Heart left ventricle (tissue), 16 donors: ENCODE results near the gene DLG1. TPM values are rescaled to one million over a fixed set of nuclear protein-coding genes. Genes with fewer than 3 reads are reported as not detected.

ENCODE experiments used
- ATAC-seq, 4 donors: fragments of 200-7000 bp; cut with Tn5 transposase; one replicate each; pipeline ENCODE4 v1.9.1; 2020 to 2022; ENCODE audit warnings: moderate library complexity in 4 of 4, mild to moderate bottlenecking in 3 of 4, moderate number of reproducible peaks in 1 of 4
- DNase-seq, 5 donors: peaks; one replicate each; pipeline ENCODE4 v3.0.0-alpha.2; 2020
- H3K27ac ChIP-seq, 12 donors: fragments of 200-600 bp; sonication (generic) in 4 of 12; one replicate each; pipeline versions ENCODE4 v1.5.0 to v1.8.0; 2016 to 2022; ENCODE audit warnings: mild to moderate bottlenecking in 2 of 12
- H3K27me3 ChIP-seq, 9 donors: fragments of 200-600 bp; sonication (generic) in 2 of 9; one replicate each; pipeline versions ENCODE4 v1.5.1 to v1.8.0; 2016 to 2022; ENCODE audit warnings: mild to moderate bottlenecking in 3 of 9
- H3K36me3 ChIP-seq, 9 donors: fragments of 200-600 bp; sonication (generic) in 2 of 9; one replicate each; pipeline versions ENCODE4 v1.5.0 to v1.8.0; 2018 to 2022; ENCODE audit warnings: mild to moderate bottlenecking in 2 of 9
- H3K4me1 ChIP-seq, 12 donors: fragments of 200-600 bp; sonication (generic) in 4 of 12; one replicate each; pipeline versions ENCODE4 v1.5.0 to v1.8.0; 2016 to 2022; ENCODE audit warnings: mild to moderate bottlenecking in 3 of 12
- H3K4me3 ChIP-seq, 12 donors: fragments of 200-600 bp; sonication (generic) in 4 of 12; one replicate each; pipeline versions ENCODE4 v1.5.0 to v1.8.0; 2017 to 2022; ENCODE audit warnings: mild to moderate bottlenecking in 9 of 12, moderate library complexity in 4 of 12
- H3K9me3 ChIP-seq, 12 donors: fragments of 200-600 bp; sonication (generic) in 4 of 12; one replicate each; pipeline versions ENCODE4 v1.5.0 to v1.8.0; 2016 to 2022; ENCODE audit warnings: mild to moderate bottlenecking in 1 of 12
- POLR2A ChIP-seq, 2 donors: fragments of 450-650 bp; IDR thresholded peaks; one replicate each; pipeline ENCODE4 v1.6.1; 2017; ENCODE audit warnings: antibody characterized with exemption in 2 of 2, mild to moderate bottlenecking in 2 of 2, moderate library complexity in 2 of 2
- WGBS, 4 donors: extraction: QIAGEN DNeasy Blood & Tissue Kit in 2 of 4; methylation state at CpG; one replicate each; pipeline versions ENCODE4 v1.1.5 to v1.1.7; 2013 to 2018; 5-methylcytosine and 5-hydroxymethylcytosine counted together
- intact Hi-C, 10 donors: fragments of 100-400 bp; cut with DNase I; formaldehyde crosslinking; loops; one replicate each; pipeline versions ENCODE4 v1.11.1 to v1.14.2; 2022
- polyA plus RNA-seq, 2 donors: library from polyadenylated mRNA; stranded (reverse); fragments of 200-250 nt; gene quantifications; one replicate each; pipeline ENCODE4 v1.2.3, GENCODE V29; 2013
- total RNA-seq, 9 donors: library from RNA; depleted of rRNA in 2 of 9; stranded (reverse); fragments of >200 nt in 2 of 9; fragmentation: NEBNext Ultra II Directional in 3 of 9; extraction: Animal tissue kit (Norgen Biotek cat#: 25700) in 3 of 9; gene quantifications; one replicate each; pipeline versions ENCODE4 v1.1.0 to v1.2.4, GENCODE V29; 2016 to 2023
- TF ChIP-seq, protein P1 (sequence below), 12 donors: fragments of 200-600 bp; sonication (generic) in 4 of 12; IDR thresholded peaks; one replicate each; pipeline versions ENCODE4 v1.5.0 to v1.8.0; 2018 to 2022; ENCODE audit warnings: antibody characterized with exemption in 12 of 12, mild to moderate bottlenecking in 5 of 12
- donor health status: ischemic (EF 13 %, LVEDD 7.1; RV severe dilation, severe dysfunction).
- donor health status: healthy with polysubstance abuse.
- donor health status: DM: no; HTN: yes; CAD: no.
- donor health status: DM: no; HTN: no; CAD: no.
- donor health status: ischemic (EF 25% LVEDD 6.9; RV normal size, moderate dysfunction).
- donor health status: ischemic (EF 25% LVEDD 5.7; RV mildly dilated, moderate dysfunction).
- donor health status: healthy.
- donor health status: DM: yes; HTN: yes; CAD: no.
- donor health status: ischemic (EF 35%, LVEDD 5.7; RV mildly dilated, moderate dysfunction).
- donor health status: nonischemic (EF 11% LVEDD 7.7; RV severe dilation, severe dysfunction).
- donor health status: DM: yes; HTN: yes; CAD: no.
- donor health status: PGD.
- donor health status: ischemic (EF 29% LVEDD 5.4; RV normal size, mild dysfunction).
- donor health status: nonischemic (EF 23%, LVEDD 6.1; RV moderate dilation, normal function).

DLG1 gene
- total and polyA plus RNA-seq, 11 donors: 17.4 to 151 (median 63.6) TPM

DNA sequence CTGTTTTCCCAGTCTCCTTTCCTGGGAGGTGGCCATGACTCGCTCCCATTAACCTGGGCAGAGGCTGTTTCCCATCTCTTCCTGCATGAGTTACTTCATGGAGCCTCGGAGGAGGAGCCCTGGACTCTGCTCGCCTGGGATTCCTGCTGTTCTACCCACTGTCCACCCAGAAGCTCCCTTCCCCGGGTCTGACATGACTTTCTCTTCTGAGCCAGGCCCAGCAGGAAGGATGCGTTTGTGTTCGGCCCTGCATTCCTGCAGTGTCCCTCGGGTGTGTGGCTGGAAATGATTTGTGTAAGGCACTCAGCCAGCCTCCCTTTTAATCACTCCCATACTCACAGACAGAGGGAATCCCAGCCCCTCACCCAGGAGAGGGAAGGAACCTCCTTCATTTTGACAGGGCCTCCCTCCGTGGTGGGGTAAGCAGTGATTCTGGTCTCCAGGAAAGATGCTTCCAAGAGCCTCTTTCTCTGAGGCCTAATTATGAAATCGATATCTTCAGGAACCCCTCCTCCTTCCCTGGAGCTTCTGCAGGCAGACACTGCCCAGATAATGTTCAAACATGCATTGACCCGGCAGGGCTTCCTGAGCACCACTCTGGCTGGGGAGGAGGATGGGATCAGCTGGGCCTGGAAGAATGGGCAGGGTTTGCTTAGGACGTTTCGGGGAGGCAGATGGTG lies 41.6 kb upstream of the DLG1 start:
- Histone ChIP-seq H3K27me3 (no peaks in the 10 kb centered on the region), H3K36me3 (no peaks in the 10 kb centered on the region), H3K4me1 (peaks cover 0 to 23% (median 8%) of the 10 kb centered on the region in 12 donors), H3K4me3 (no peak overlapping the region), H3K27ac (peak overlapping the region in 1 of 12 donors; percentile 2), H3K9me3 (no peaks in the 10 kb centered on the region)
- peak in 3 of 4 donors; percentile 11 to 21 (median 21) for ATAC-seq
- TF ChIP-seq POLR2A (IDR thresholded peaks at IDR 0.05): no peak
- TF ChIP-seq, protein P1, sequence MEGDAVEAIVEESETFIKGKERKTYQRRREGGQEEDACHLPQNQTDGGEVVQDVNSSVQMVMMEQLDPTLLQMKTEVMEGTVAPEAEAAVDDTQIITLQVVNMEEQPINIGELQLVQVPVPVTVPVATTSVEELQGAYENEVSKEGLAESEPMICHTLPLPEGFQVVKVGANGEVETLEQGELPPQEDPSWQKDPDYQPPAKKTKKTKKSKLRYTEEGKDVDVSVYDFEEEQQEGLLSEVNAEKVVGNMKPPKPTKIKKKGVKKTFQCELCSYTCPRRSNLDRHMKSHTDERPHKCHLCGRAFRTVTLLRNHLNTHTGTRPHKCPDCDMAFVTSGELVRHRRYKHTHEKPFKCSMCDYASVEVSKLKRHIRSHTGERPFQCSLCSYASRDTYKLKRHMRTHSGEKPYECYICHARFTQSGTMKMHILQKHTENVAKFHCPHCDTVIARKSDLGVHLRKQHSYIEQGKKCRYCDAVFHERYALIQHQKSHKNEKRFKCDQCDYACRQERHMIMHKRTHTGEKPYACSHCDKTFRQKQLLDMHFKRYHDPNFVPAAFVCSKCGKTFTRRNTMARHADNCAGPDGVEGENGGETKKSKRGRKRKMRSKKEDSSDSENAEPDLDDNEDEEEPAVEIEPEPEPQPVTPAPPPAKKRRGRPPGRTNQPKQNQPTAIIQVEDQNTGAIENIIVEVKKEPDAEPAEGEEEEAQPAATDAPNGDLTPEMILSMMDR (IDR thresholded peaks at IDR 0.05): no peak
- intact Hi-C loops: no loop called here
- WGBS, 4 donors: 39 to 57% (median 42%) methylated on average over 12 of the region's 12 CpGs
- DNase-seq: peak in 1 of 5 donors; percentile 42

DNA sequence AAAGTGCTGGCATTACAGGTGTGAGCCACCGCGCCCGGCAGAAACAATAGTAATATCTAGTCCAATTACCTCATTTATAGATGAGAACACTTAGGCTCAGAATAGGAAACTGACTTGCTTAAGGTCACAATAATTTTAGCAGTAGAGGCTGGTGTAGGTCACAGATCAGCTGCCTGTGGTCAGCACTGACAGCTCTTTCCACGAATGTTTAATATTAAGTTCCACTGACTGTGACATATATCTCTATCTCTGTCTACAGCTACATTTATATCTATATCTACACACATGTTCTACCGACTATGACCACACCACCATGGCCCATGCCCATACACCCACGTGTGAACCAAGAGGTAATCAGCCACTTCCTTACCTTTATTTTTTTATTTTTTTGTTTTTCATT lies 40.2 kb upstream of the DLG1 start:
- DNase-seq: no peak
- ATAC-seq: no peak
- intact Hi-C loops: no loop called here
- H3K27me3 ChIP-seq: no peaks in the 10 kb centered on the region
- H3K36me3 ChIP-seq: no peaks in the 10 kb centered on the region
- peaks cover 0 to 18% (median 7%) of the 10 kb centered on the region in 12 donors for H3K4me1 ChIP-seq
- no peak for TF ChIP-seq POLR2A (IDR thresholded peaks at IDR 0.05)
- no peak overlapping the region for H3K27ac ChIP-seq
- WGBS, 4 donors: 83 to 88% (median 87%) methylated on average over 6 of the region's 6 CpGs
- H3K9me3 ChIP-seq: no peaks in the 10 kb centered on the region
- no peak overlapping the region for H3K4me3 ChIP-seq

DNA sequence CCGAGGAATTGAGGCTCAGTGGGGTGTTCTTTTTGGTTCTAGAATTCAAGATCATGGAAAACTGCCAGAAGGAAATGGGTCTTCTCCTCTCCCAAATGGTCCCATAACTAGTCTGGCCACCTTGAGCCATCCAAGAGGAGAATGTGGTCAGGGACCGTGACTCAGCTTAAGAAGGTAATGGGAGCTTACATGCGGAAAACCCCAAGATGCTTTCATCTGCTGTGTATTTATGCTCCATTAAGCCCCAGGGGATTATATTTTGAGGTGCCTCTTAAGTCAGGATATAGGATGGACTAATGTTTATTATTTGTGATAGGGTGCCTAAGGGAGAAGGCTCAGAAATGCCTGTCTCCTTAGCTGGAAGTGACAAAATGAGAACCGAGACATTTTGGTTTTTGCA lies 39.2 kb upstream of the DLG1 start:
- Histone ChIP-seq H3K36me3 (no peaks in the 10 kb centered on the region), H3K9me3 (no peaks in the 10 kb centered on the region), H3K27ac (no peak overlapping the region), H3K4me3 (no peak overlapping the region), H3K4me1 (peaks cover 0 to 18% (median 7%) of the 10 kb centered on the region in 12 donors), H3K27me3 (no peaks in the 10 kb centered on the region)
- TF ChIP-seq, protein P1 (IDR thresholded peaks at IDR 0.05): no peak
- TF ChIP-seq POLR2A (IDR thresholded peaks at IDR 0.05): no peak
- WGBS, 4 donors: 91 to 100% (median 97%) methylated on average over 4 of the region's 4 CpGs
- ATAC-seq (no peak), DNase-seq (no peak)
- intact Hi-C loops: no loop called here

DNA sequence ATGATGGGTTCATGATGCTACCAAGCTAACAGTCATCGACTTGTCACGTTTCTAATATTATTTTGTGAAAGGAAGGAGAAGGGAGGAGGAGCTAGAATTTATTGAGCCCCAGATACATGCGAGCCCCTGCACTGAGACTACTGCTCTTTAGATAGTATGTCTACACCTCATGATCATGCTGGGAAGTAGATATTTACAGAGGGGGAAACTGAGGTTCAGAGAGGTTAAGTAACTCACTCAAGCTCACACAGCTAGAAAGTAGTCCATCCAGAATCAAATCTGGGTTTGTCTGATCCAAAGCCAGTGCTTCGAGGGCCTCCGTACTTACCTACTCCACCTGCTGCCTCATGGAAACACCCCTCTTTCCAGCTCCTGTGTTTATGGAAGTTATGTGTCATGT lies 38.8 kb upstream of the DLG1 start:
- intact Hi-C loops: no loop called here
- no peaks in the 10 kb centered on the region for H3K27me3 ChIP-seq
- H3K27ac ChIP-seq: no peak overlapping the region
- WGBS, 4 donors: 94 to 98% (median 95%) methylated on average over 5 of the region's 5 CpGs
- TF ChIP-seq, protein P1 (IDR thresholded peaks at IDR 0.05): no peak
- TF ChIP-seq POLR2A (IDR thresholded peaks at IDR 0.05): no peak
- ATAC-seq: no peak
- peaks cover 0 to 18% (median 7%) of the 10 kb centered on the region in 12 donors for H3K4me1 ChIP-seq
- H3K9me3 ChIP-seq: no peaks in the 10 kb centered on the region
- no peak overlapping the region for H3K4me3 ChIP-seq
- no peaks in the 10 kb centered on the region for H3K36me3 ChIP-seq
- DNase-seq: no peak

DNA sequence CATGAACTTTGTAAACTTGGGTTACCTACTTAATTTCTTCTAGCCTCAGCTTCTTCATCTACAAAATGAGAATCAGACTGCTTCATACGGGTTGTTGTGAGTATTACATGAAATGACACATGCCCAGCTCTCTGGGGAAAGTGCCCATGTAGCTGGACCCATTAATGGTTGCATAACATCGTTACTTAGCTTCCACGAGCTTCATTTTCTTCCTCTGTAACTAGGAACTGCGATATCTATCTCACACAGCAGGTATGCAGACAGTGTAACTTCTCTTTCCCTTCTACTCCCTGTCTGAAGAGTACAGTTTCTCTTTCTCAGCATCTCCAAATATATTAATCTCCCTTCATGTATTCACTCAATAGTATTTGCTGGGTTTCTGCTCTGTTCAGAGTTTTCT lies 37.9 kb upstream of the DLG1 start:
- ATAC-seq: no peak
- no peaks in the 10 kb centered on the region for H3K36me3 ChIP-seq
- no peaks in the 10 kb centered on the region for H3K27me3 ChIP-seq
- 85 to 89% (median 88%) methylated on average over 4 of the region's 4 CpGs for WGBS, 4 donors
- TF ChIP-seq, protein P1 (IDR thresholded peaks at IDR 0.05): no peak
- no peak for TF ChIP-seq POLR2A (IDR thresholded peaks at IDR 0.05)
- no peak overlapping the region for H3K4me3 ChIP-seq
- intact Hi-C loops: no loop called here
- H3K9me3 ChIP-seq: no peaks in the 10 kb centered on the region
- no peak for DNase-seq
- no peak overlapping the region for H3K27ac ChIP-seq
- peaks cover 0 to 18% (median 7%) of the 10 kb centered on the region in 12 donors for H3K4me1 ChIP-seq
